ENCODE measurements around the gene CMAS.
"Not testable (repeated sequence)": the region's sequence is repeated elsewhere in the genome, so short reads cannot be mapped to it uniquely, and the experiment has no call there.

Gene CMAS

GRCh38 chr12:22014783-22015144 is 31.3 kb upstream of the CMAS start:
- H3K4me3 ChIP-seq (ENCODE audit: low read depth, low read length) = no peak overlapping the region
- no peak for TF ChIP-seq CTCF (IDR thresholded peaks at IDR 0.05; ENCODE audit: low read depth, low read length)

- H3K4me3 ChIP-seq (ENCODE audit: low read depth, low read length) = no peak overlapping the region
- no peak for TF ChIP-seq CTCF (IDR thresholded peaks at IDR 0.05; ENCODE audit: low read depth, low read length)
Measured at GRCh38 chr12:22016982-22017381, 29.0 kb upstream of the CMAS start.

- no peak for TF ChIP-seq CTCF (IDR thresholded peaks at IDR 0.05; ENCODE audit: low read depth, low read length)
- H3K4me3 ChIP-seq (ENCODE audit: low read depth, low read length) = no peak overlapping the region
Measured at GRCh38 chr12:22018860-22019259, 27.2 kb upstream of the CMAS start.

- H3K4me3 ChIP-seq (ENCODE audit: low read depth, low read length) = not testable (repeated sequence)
Measured at GRCh38 chr12:22023489-22023888, 22.5 kb upstream of the CMAS start.

GRCh38 chr12:22029491-22029890 is 16.5 kb upstream of the CMAS start:
- TF ChIP-seq CTCF (IDR thresholded peaks at IDR 0.05; ENCODE audit: low read depth, low read length) = no peak
- no peak overlapping the region for H3K4me3 ChIP-seq (ENCODE audit: low read depth, low read length)

- no peak for TF ChIP-seq CTCF (IDR thresholded peaks at IDR 0.05; ENCODE audit: low read depth, low read length)
- no peak overlapping the region for H3K4me3 ChIP-seq (ENCODE audit: low read depth, low read length)
Measured at GRCh38 chr12:22029991-22030390, 16.0 kb upstream of the CMAS start.

- no peak for TF ChIP-seq CTCF (IDR thresholded peaks at IDR 0.05; ENCODE audit: low read depth, low read length)
- no peak overlapping the region for H3K4me3 ChIP-seq (ENCODE audit: low read depth, low read length)
Measured at GRCh38 chr12:22032732-22033131, 13.3 kb upstream of the CMAS start.

- no peak for TF ChIP-seq CTCF (IDR thresholded peaks at IDR 0.05; ENCODE audit: low read depth, low read length)
- no peak overlapping the region for H3K4me3 ChIP-seq (ENCODE audit: low read depth, low read length)
Measured at GRCh38 chr12:22034709-22035506, 11.1 kb upstream of the CMAS start.
